Omental fat pad (tissue), 4 donors: ENCODE results near the gene SYT7. TPM values are rescaled to one million over a fixed set of nuclear protein-coding genes. Genes with fewer than 3 reads are reported as not detected.

ENCODE experiments used
- ATAC-seq: fragments of 150-250 bp; one replicate; pipeline ENCODE4 v1.9.1; 2016; ENCODE audit warnings: mild to moderate bottlenecking, moderate library complexity; ENCODE audit not compliant: low FRiP score
- DNase-seq: peaks from one replicate; pipeline ENCODE4 v3.0.0-alpha.2; 2019; ENCODE audit warnings: low spot score
- CTCF ChIP-seq, 3 donors: fragments of 450-650 bp; IDR thresholded peaks; one replicate each; pipeline ENCODE4 v1.5.1; 2016 to 2017; ENCODE audit warnings: antibody characterized with exemption in 3 of 3, mild to moderate bottlenecking in 3 of 3, moderate library complexity in 2 of 3
- total RNA-seq, 4 donors: library from RNA; depleted of rRNA; stranded (reverse); fragments of >200 nt; gene quantifications; one replicate each; pipeline ENCODE4 v1.1.0, GENCODE V29; 2016

The SYT7 gene, protein sequence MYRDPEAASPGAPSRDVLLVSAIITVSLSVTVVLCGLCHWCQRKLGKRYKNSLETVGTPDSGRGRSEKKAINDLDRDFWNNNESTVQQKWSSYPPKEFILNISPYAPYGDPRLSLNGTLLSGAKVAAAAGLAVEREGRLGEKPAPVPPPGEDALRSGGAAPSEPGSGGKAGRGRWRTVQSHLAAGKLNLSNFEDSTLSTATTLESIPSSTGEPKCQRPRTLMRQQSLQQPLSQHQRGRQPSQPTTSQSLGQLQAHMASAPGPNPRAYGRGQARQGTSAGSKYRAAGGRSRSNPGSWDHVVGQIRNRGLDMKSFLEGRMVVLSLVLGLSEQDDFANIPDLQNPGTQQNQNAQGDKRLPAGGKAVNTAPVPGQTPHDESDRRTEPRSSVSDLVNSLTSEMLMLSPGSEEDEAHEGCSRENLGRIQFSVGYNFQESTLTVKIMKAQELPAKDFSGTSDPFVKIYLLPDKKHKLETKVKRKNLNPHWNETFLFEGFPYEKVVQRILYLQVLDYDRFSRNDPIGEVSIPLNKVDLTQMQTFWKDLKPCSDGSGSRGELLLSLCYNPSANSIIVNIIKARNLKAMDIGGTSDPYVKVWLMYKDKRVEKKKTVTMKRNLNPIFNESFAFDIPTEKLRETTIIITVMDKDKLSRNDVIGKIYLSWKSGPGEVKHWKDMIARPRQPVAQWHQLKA
- total RNA-seq = 1 to 10 TPM; 1.6 to 6.6 (median 4.4) TPM

GRCh38 chr11:61581030-61581928, at the start of gene SYT7:
SYT7 (minus strand) TSS chr11:61581076; CDS start chr11:61580820, 256 bp downstream.
- ATAC-seq (peak; percentile 93), DNase-seq (peak; percentile 90)
- TF ChIP-seq CTCF (IDR thresholded peaks at IDR 0.05) = peak in 1 of 3 donors; percentile 18

GRCh38 chr11:61630089-61630488, 49.2 kb upstream of the SYT7 start:
- DNase-seq = no peak
- no peak for ATAC-seq
- no peak for TF ChIP-seq CTCF (IDR thresholded peaks at IDR 0.05)

- no peak for TF ChIP-seq CTCF (IDR thresholded peaks at IDR 0.05)
- no peak for DNase-seq
- no peak for ATAC-seq
These were observed 48.4 kb upstream of the SYT7 start for GRCh38 chr11:61629082-61629833.

DNA sequence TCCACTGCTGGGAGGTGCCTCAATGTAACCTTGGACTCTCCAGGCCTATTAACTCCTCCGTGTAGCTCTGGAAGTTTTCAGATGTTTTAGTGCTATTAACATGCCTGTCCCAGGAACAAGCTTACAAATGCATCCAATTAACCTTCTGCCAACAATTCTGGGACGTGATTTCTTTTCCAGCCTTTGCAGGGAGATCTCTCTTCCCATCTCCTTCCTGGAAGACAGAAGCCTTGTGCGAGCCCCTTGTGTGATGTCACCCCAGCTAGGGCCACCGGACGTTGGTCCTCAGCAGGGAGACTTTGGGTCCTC, 47.7 kb upstream of the SYT7 start:
- ATAC-seq (no peak), DNase-seq (no peak)
- no peak for TF ChIP-seq CTCF (IDR thresholded peaks at IDR 0.05)

- DNase-seq = no peak
- peak in 2 of 3 donors; percentile 73 to 77 for TF ChIP-seq CTCF (IDR thresholded peaks at IDR 0.05)
- ATAC-seq = peak; percentile 87
These were observed 47.2 kb upstream of the SYT7 start for GRCh38 chr11:61627850-61628661.
